Astrocyte of the cerebellum (primary cell): ENCODE results near the gene CMIP.

Source experiments
- DNase-seq: peaks from one replicate; pipeline ENCODE4 v3.0.0-alpha.2; 2011; ENCODE audit warnings: low read depth
- H3K4me3 ChIP-seq: 2 replicates; pipeline ENCODE4 v1.5.1; 2011; ENCODE audit warnings: mild to moderate bottlenecking, low read depth, low read length, moderate library complexity
- in situ Hi-C: cut with HindIII; loops from 2 replicates; pipeline ENCODE4 v1.10.0; 2017; ENCODE audit warnings: low sequenced_read_pairs
- TF ChIP-seq, protein P1 (sequence below): IDR thresholded peaks from 2 replicates; pipeline ENCODE4 v1.5.1; 2012; ENCODE audit warnings: low read length, low read depth, moderate library complexity, mild to moderate bottlenecking; ENCODE audit errors: missing control alignments

The CMIP gene

DNA sequence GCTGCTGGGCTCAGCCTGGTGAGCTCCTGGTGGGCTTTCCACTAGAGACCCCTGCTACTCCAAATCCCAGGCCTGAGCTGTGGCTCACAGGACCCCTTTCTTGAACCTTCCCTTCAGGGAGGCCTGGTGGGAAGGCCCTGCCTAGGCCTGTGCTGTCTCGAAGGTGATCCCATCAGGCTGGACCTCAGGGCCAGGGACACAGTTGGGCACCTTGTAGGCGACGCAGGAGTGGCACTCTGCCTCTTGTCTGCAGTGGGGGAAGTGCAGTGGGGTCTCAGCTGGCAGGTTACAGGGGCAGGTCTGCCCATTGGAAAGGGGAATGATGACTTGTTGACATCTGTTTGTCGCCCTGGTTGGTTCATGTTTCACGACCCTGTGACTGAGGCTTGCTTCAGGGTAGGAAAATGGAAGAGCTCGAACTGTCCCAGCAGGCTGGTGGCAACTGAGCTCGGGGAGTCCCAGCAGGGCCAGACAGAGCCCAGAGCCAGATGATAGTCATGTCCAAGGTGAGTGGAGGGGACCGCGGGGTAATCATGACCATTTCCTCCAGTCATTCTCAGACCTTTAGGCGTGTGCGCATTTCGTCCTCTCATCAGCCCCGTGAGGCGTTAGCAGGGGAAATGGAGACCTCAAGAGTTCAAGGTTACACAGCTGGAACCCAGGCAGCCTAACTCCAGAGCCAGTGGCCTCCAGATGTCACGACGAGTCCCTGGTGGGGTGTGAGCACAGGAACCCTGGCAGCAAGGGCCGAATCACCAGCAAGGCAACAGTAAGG lies 11.3 kb downstream of the CMIP start:
- no peak overlapping the region for H3K4me3 ChIP-seq
- TF ChIP-seq, protein P1, sequence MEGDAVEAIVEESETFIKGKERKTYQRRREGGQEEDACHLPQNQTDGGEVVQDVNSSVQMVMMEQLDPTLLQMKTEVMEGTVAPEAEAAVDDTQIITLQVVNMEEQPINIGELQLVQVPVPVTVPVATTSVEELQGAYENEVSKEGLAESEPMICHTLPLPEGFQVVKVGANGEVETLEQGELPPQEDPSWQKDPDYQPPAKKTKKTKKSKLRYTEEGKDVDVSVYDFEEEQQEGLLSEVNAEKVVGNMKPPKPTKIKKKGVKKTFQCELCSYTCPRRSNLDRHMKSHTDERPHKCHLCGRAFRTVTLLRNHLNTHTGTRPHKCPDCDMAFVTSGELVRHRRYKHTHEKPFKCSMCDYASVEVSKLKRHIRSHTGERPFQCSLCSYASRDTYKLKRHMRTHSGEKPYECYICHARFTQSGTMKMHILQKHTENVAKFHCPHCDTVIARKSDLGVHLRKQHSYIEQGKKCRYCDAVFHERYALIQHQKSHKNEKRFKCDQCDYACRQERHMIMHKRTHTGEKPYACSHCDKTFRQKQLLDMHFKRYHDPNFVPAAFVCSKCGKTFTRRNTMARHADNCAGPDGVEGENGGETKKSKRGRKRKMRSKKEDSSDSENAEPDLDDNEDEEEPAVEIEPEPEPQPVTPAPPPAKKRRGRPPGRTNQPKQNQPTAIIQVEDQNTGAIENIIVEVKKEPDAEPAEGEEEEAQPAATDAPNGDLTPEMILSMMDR, result no peak
- in situ Hi-C loops, result no loop called here
- no peak for DNase-seq

DNA sequence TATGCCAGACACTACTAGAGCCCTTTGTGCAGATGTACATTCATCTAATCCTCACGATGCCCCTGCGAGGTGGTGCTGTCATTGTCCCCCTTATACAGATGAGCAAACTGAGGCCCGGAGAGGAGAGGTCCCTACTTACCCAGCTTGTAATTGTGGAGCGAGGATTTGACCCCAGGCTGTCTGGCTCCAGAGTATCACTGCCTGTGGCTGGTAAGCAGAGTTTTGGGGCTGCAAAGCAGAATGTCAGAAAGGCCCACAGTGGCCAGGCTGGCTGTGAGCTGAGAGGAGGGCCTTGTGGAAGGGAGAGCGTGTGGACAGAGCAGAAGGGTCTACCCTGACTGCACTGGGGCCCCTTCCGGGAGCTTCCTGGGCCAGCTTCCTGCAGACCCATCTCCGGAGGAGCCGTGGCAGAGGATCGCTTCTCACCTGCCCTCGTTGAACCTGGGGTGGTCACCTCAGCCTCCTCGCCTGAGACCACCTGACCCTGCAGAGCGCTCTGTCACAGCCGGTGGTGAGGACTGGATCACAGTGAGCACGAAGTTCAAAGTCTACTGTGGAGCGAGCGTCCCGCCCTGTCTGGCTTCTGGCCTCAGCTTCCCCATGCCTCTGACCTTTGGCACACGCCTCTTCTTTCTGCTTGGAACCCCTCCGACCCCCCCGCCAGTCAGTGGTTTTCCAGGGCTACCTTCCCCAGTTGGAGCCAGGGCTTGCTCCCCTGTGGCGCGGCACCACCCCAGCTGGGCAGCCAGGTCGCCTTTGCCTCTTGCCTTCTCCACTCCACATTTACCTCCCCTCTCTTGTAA lies 12.1 kb downstream of the CMIP start:
- TF ChIP-seq, protein P1, result no peak
- in situ Hi-C loops, result no loop called here
- no peak for DNase-seq
- no peak overlapping the region for H3K4me3 ChIP-seq

DNA sequence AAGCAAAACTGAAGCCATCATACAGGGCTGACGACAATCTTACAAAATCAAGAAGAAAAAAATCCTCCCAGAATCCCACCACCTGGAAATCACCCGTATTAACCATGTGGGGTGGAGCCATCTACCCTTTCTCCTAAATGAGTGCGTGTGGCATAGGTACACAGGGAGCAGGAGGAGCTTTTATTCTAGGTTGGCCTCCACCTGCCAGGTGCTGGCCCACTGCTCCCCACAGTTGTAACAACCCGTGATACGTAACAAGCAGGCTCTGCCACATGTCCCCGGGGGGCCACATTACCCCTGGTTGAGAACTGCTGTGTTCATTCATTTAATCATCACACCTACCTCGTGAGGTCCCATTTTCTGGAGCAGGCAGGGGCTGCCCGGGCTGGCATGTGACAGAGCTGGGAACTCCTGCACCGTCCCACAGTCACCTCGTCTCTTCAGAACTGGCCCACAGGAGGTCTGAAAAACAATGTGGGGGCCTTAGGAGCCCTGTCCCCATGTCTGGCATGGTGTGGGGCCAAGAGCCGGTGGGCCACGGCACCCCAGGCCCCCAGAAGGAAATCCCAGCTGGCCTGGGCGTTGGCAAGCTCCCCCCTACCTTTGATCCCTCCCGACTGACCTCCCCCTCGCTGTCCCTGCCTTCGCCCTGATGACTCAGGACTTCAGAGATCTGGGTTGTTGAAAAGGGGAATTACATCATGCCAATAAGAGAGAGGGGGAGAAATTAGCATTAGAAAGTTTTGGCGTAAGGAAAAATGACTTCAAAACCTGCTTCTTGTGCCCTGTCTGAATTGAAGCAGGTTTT lies 12.9 kb downstream of the CMIP start:
- in situ Hi-C loops, result no loop called here
- no peak for DNase-seq
- TF ChIP-seq, protein P1, result no peak
- H3K4me3 ChIP-seq, result no peak overlapping the region

DNA sequence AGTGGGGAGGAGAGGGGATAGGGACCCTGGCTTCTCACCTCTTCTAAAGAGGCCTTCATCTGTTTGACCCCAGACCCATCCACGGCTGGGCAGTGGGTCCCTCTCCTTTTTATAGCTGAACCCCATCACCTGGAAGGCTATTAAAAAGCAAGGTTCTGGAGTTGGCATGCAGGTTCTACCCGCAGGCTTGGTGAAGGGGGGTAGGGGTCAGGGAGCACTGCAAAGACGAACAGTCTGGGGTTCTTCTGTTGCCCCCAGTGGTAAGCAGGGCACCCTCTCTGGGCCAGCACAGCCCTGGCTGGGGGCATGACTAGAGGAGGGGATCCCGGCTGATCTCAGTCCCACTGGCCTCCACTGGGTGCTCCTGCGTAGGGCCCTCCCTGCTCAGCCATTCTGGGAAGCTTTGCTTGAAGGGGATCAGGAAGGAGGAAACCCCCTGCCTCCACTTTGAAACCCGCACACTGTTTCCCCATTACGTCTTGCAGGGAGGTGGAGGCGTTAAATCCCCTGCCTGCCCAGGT lies 13.6 kb downstream of the CMIP start:
- TF ChIP-seq, protein P1, result no peak
- in situ Hi-C loops, result no loop called here
- no peak overlapping the region for H3K4me3 ChIP-seq
- DNase-seq, result no peak

DNA sequence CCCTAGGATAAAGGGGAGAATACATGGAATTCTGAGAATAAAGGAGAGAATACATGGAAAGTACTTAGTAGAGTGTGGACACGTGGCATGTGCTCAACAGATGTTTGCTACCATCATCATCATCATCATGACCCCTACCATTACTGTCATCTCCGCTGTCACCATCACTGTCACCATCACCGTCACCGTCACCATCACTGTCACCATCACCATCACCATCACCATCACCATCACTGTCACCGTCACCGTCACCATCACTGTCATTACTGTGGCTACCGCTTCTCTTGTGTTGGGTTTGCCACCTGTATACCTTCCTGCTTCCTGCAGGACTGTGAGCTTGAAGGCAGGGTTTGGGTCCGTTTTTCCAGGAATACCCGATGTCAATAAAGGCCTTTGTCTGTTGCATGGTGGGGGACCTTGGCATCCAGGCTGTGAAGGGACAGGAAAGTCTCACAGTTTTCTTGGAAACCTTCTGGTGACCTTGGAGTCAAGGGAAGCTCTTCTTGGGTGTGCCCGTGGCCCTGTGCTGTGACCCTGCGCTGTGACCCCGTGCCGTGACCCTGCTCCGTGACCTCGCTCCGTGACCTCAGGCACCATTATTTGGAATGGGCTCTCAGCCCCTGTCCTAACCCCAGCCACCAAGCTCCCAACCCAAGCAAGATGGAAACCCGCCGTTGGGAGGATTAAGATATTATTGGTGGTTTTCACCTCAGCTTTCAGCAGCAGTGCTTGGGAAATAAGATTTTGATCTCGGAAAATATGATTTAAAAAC lies 14.4 kb downstream of the CMIP start:
- H3K4me3 ChIP-seq, result no peak overlapping the region
- DNase-seq, result no peak
- TF ChIP-seq, protein P1, result no peak
- in situ Hi-C loops, result no loop called here
